Measurements from ENCODE around the gene STIP1. TPM values are rescaled to one million over a fixed set of nuclear protein-coding genes. Genes with fewer than 3 reads are reported as not detected.

STIP1 gene
- total and polyA plus RNA-seq, 4 donors: 22.6 to 58.1 (median 42.5) TPM

- Histone ChIP-seq H3K27me3 (ENCODE audit: control insufficient read depth in 4 of 4, insufficient read depth in 4 of 4, low read length in 3 of 4) (no peaks in the 10 kb centered on the region), H3K36me3 (ENCODE audit: control insufficient read depth in 4 of 4, insufficient read depth in 3 of 4, low read depth in 1 of 4, low read length in 3 of 4) (peaks cover 0 to 6% (median 4%) of the 10 kb centered on the region in 4 donors), H3K4me1 (ENCODE audit: control insufficient read depth in 4 of 4, insufficient read depth in 4 of 4, low read length in 3 of 4) (peaks cover 16 to 62% (median 46%) of the 10 kb centered on the region in 4 donors), H3K27ac (ENCODE audit: low read depth in 1 of 2, low read length in 2 of 2) (peak overlapping the region; percentile 90 to 92), H3K9me3 (ENCODE audit: control insufficient read depth in 4 of 4, low read length in 3 of 4) (no peaks in the 10 kb centered on the region), H3K9ac (ENCODE audit: low read depth in 1 of 2, low read length in 2 of 2) (peak overlapping the region; percentile 32 to 76), H3K4me3 (ENCODE audit: low read depth in 1 of 3, low read length in 3 of 3) (peak overlapping the region; percentile 74 to 92 (median 89))
- no peak for TF ChIP-seq HNF4G (IDR thresholded peaks at IDR 0.05)
- TF ChIP-seq ATF3 (IDR thresholded peaks at IDR 0.05): no peak
- no peak for TF ChIP-seq JUND (IDR thresholded peaks at IDR 0.05)
- no peak for TF ChIP-seq YY1 (IDR thresholded peaks at IDR 0.05)
- TF ChIP-seq MAX (IDR thresholded peaks at IDR 0.05): no peak
- TF ChIP-seq GABPA (IDR thresholded peaks at IDR 0.05 in 1 of 2, conservative IDR thresholded peaks at IDR 0.05 in 1 of 2): no peak
- TF ChIP-seq FOXA1 (IDR thresholded peaks at IDR 0.05): no peak
- no peak for TF ChIP-seq REST (IDR thresholded peaks at IDR 0.05)
- no peak for TF ChIP-seq HNF4A (conservative IDR thresholded peaks at IDR 0.05)
- no peak for TF ChIP-seq CTCF (IDR thresholded peaks at IDR 0.05; ENCODE audit: low read depth, low read length, missing input control)
- TF ChIP-seq FOXA2 (IDR thresholded peaks at IDR 0.05): no peak
- no peak for TF ChIP-seq RAD21 (IDR thresholded peaks at IDR 0.05)
- no peak for TF ChIP-seq NR2F2 (IDR thresholded peaks at IDR 0.05)
- TF ChIP-seq TAF1 (conservative IDR thresholded peaks at IDR 0.05): no peak
- no peak for TF ChIP-seq SP1 (IDR thresholded peaks at IDR 0.05)
- no peak for TF ChIP-seq EGR1 (IDR thresholded peaks at IDR 0.05; ENCODE audit: low read depth in 2 of 2)
- no peak for TF ChIP-seq RXRA (IDR thresholded peaks at IDR 0.05)
- no peak for TF ChIP-seq ZBTB33 (IDR thresholded peaks at IDR 0.05)
- 6% methylated on average over 6 of the region's 6 CpGs for WGBS
- DNase-seq (ENCODE audit: low spot score): no peak
Measured at GRCh38 chr11:64245401-64245796, 59.4 kb downstream of the STIP1 start.

Measured in liver (tissue), 9 donors.